Activated CD8-positive, alpha-beta memory T cell treated with anti-CD3 and anti-CD28 coated beads, Interleukin-2, amount 50 U/mL, for 24 hours (primary cell): ENCODE results near the gene MLLT10.
"Not testable (repeated sequence)": the region's sequence is repeated elsewhere in the genome, so short reads cannot be mapped to it uniquely, and the experiment has no call there.

Experiments
- DNase-seq: peaks from one replicate; pipeline ENCODE4 v3.0.0-alpha.2; 2020; ENCODE audit errors: extremely low read depth

Gene MLLT10

DNA sequence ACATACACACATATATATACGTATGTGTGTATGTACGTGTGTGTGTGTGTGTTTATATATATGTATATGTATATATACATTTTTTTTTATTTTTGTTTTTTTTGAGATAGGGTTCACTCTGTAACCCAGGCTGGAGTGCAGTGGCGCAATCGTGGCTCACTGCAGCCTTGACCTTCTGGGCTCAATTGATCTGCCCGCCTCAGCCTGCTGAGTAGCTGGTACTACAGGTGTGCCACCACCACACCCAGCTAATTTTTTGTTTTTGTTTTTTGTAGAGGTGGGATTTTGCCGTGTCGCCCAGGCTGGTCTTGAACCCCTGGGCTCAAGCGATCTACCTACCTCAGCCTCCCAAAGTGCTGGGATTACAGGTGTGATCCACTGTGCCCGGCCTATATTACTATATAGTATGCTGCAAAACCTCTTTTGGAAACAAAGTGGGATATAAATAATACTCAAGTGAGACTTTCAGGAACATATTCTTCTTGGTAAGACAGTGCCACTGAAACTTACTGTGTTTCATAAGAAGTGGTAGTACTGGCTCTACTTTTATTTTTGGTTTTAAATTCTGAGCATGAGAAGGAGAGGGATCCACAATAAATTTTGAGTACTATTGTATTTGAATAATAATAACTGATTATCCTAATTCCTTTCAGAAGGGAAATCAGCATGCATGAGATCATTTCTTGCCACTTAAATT, 51.0 kb downstream of the MLLT10 start:
- no peak for DNase-seq

DNA sequence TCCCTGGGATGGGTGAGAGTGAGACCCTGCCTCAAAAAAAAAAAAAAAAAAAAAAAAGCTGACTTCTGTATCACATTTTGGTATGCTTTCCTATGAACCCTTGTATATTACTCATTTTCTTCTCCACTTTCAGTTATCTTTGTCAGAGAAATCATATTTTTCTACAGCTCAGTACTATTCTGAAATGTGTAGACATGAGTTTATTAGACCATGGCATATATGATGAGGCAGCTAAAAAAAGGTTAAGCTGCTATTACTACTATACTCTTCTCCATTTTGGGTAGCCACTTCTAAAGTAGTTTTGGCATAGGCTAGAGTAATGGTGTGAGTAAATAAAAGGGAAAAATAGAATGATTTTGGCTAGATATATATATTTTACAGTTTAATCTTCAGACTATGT, 53.4 kb downstream of the MLLT10 start:
- no peak for DNase-seq

DNA sequence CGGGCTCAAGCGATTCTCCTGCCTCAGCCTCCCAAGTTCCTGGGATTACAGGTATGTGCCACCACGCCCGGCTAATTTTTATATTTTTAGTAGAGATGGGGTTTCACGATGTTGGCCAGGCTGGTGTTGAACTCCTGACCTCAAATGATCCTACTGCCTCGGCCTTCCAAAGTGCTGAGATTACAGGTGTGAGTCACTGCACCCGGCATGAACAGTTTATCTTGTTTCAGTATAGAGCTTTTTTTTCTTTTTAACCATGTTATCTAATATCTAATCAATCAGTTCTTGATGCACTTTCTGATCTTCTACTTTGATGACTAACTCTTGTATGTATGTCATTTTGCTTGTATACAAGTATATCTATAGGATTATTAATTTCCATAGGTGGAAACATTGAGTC, 54.1 kb downstream of the MLLT10 start:
- not testable (repeated sequence) for DNase-seq

DNA sequence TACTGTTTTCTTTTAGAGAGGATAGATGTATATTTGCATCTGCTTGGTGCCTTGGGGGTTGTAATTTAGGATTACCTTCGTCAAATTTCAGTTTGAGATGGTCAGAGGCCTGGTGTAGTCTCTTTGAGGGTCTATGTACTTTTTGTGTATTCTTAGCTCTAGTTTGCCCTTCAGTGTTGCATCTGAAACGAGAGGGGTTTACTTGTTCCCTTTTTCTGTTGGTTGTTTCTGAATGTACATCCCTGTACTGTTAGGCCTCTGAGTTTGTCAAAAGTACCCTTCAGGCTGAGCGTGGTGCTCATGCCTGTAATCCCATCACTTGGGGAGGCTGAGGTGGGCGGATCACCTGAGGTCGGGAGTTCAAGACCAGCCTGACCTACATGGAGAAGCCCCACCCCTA, 60.0 kb downstream of the MLLT10 start:
- DNase-seq = no peak

DNA sequence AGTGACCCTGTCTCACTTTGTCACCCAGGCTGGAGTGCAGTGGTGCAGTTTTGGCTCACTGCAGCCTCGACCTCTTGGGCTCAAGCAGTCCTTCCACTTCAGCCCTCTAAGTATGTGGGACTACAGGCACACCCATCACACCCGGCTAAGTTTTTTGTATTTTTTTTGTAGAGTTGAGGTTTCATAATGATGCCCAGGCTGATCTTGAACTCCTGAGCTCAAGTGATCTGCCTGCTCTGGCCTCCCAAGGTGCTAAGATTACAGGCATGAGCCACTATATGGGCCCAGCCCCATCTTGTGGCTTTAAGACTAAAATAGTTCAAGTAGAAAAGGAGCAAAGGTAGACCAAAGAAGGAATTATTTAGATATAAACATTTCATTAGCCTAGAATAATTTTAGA, 65.5 kb downstream of the MLLT10 start:
- no peak for DNase-seq

DNA sequence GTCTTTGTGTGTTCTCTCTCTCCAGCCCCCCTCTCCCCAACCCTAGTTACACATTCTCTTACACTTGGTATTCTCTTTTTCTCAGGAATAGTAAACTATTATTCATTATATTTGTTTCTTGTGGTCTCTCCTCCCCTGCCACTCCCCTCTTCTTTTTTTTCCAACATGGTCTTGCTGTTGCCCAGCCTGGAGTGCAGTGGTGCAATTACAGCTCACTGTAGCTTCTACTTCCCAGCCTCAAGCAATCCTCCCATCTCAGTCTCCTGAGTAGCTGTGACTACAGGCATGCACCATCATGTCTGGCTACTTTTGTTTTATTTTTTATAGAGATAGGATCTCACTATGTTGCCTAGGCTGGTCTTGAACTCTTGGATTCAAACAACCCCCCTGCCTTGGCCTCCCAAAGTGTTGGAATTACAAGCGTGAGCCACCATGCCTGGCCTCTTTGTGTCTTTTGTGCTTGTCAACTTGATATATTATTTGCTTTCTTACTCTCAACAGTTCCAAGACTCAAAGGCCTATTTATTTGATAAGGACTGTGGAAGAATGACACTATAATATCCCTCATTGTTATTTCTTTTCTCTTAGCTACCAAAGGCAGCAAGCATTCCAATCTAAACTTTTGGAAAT, 66.9 kb downstream of the MLLT10 start:
- DNase-seq = no peak

DNA sequence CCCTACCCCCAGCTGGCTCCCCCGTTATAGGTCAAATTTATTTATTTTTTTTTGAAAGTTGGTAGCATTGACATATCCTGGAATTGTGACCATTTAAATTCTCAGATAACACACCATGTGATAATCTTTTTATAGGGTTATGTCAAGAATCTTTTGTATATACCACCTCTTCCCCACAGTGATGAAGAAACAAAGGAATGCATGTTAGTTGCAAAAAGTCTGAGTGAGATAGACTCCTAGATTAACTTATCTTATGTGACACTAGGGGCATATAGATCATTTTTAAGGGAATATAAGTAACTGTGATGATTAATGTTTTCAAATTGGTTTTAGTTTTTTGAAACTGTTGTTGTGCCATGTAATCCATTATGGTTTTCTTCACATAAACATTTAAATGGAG, 68.3 kb downstream of the MLLT10 start:
- DNase-seq = no peak

DNA sequence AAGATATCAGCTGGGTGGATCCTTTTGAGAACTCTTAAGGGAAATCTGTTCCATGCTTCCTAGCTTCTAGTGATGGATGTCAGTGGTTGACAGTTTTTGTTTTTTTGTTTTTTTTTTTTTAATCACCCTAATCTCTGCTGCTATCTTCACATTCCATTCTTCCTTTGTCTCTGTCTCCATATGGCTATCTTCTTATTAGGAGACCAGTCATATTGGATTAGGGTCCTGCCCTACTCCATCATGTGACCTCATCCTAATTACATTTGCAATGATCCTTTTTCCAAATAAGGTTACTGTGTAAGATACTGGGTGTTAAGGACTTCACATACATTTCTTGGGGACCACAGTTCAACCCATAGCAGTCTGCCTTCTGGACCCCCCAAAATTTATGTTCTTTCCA, 69.7 kb downstream of the MLLT10 start:
- no peak for DNase-seq

DNA sequence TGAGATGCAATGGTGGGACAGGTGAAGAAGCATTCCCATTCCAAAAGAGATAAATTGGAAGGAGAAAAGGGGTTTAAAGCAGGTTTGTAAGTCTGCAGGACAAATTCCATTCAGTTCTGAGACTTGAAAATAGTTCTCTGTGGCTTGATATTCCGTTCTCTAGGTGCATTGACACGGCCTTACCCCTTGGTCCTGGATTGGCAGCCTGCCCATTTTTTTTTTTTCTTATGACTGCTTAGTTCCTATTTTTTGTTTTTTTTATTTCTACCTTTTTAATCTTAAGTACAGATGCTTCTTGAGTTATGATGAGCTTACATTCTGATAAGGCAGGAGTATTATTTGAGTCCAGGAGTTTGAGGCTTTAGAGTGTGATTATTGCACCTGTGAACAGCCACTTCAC, 70.6 kb downstream of the MLLT10 start:
- no peak for DNase-seq

DNA sequence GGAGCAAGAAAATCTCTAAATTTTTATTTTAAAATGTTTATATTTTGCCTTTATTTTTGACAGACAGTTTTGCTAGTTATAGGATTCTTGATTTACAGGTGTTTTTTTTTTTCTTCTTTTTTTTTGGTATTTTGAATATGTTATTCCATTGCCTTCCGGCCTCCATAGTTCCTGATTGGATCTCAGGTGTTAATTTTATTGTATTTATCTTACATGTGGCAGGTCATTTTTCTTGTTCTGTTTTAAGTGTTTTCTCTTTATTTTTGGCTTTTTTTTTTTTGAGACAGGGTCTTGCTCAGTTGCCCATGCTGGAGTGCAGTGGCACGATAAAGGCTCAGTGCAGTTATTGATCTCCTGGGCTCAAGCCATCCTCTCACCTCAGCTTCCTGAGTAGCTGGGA, 73.9 kb downstream of the MLLT10 start:
- no peak for DNase-seq

DNA sequence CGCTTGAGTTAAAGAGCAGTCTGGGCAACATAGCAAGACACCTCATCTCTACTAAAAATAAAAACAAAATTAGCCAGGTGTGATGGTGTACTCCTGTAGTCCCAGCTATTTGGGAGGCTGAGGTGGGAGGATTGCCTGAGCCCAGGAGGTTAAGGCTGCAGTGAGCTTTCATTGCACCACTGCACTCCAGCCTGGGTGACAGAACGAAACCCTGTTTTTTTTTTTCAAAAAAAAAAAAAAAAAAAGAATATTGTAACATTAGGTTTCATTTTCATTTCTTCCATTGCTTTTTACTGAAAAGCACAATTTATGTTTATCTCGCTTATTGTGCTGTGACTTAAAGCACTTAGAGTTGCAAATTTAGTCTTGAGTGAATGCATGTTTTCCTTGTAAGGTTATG, 80.0 kb downstream of the MLLT10 start:
- DNase-seq = no peak

DNA sequence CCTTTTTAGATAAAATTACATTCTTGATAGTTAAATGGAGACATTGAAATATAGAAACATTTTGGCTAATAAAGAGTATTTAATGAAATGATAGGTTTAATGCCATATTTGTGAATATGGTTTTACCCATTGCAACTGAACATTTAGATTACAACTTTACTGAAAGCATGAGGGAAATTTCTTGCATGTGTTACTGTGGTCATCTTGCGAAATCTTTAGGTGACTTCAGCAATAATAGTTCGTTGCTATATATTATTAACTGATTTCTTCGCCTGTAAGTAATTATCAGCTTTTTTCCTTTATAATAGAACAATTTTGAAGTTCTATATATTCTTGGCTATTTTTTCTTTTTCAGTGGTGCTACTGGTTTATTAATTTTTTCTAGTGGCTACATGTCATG, 83.2 kb downstream of the MLLT10 start:
- DNase-seq = no peak

DNA sequence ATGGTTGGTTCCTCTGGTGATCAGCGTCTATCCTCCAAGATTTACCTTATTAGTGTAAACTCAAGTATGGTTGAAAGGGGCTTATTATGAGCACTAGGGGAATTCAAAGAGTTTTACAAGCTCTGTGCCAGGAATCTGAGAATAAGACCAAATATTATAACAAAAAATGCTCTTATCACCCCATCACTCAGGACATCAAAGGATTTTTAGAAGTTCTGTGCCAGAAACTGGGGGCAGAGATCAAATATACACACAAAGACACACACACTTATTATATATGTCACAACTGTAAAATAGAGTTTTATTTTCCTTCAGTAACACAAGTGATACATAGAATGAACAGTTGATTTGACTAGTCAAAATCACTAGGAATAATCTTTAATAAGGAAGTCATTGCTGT, 89.3 kb downstream of the MLLT10 start:
- DNase-seq = no peak

DNA sequence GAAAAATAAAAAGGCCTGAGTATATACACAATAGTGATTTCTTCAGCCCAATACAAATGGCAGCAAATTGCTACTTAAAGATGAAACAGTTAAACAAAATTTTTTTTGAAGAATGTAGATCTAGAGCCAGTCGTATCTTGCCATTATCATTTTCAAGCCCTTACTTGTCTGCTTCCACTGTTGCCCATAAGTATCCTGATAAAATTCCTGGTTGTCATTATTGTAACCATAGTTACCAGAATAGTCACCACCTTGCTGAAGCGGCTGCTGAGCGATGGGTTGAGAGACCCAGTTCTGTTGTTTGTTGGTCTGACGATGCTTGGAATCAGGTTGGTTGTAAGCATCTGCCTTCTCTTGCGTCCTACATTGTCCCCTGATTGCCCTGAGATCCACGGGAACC, 90.4 kb downstream of the MLLT10 start:
- not testable (repeated sequence) for DNase-seq

DNA sequence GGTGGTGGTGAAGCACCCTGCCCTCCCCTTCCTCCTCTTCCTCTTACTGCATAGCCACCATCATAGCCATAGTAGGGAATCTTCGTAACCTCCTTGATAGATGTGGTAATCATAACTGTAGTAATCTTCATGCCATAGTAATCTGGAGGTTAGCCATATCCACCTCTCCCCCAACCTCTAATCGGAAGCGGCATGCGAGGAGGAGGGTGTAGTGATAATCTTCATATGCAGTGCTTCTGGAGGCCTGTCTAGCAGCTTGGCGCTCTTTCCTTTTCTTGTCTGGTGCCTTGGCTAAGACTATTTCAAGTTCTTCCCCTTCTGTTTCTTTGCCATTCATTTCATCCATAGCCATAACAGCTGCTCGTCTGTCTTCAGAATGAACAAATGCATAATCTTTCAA, 90.9 kb downstream of the MLLT10 start:
- DNase-seq = no peak

DNA sequence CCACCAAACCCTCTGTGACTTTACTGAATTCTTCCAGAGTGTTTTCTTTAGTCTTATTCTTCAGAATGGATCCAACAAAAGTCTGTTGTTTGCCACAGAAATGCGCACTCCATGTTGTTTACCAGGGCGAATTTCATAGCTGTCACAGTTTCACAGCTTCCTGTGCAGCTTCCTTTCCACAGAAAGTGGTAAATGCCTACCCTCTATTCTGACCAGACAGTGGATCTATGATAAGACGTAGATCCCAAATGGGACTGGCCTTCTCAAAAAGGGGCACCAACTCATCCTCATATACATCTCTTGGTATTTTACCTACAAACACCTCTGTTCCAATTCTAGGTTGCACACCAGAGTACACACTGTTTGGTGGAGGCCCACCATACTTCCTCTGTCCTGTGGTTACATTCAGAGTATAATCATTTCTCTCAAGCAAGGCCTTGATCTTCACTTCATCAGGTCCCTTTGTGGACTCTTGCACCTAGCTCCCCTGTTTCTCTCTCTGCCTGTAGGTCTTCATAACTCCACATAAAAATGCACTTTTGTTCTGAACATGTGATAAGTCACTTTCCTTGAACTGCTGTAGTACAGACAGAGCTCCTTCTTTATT, 91.7 kb downstream of the MLLT10 start:
- DNase-seq = no peak

DNA sequence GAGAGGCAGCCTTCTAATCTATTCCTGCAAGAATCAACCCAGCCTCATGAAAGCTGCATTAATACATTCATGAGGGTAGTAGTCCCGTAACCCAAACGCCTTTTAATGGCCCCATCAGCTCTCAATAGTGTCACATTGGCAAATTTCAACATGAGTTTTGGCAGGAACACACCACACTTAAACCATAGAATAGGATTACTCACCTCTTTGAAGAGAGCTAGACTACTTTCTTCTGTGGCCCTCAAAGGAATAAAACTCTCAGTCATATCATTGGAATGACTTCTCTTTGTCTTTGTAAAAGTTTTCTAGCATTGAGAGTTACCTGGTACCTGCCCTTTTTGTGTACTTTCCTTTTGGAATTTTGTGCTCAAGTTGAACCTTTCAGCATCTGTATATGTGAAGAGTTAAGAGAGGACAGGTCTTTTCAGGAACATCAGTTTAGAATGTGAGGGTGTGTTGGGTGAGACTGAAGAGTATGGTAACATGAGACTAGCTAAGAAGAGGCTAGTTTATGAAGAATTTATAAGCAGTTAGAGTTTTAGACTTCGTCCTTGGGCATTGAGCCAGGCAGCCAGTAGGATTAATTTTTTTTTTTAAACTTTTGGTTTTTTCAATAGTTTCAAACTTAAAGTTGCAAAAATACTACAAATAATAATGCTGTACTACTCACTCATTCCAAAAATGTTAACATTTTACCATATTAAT, 92.6 kb downstream of the MLLT10 start:
- DNase-seq = no peak

DNA sequence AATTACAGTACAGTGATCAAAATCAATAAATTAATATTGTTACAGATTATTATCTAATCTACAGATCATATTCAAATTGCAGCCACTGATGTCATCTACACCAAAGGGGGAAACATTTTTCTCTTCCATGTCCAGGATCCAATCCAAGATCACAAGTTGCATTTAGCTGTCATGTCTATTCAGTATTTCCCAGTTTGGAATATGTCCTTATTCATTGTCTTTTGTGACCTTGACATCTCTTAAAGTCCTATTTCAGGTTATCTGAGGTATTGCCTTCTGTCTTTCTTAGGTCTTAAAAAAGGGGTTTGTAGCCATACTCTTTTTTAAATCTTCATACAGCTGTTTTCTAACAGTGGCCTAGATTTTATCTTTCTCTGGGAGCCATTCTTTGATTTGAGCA, 93.3 kb downstream of the MLLT10 start:
- DNase-seq = no peak

DNA sequence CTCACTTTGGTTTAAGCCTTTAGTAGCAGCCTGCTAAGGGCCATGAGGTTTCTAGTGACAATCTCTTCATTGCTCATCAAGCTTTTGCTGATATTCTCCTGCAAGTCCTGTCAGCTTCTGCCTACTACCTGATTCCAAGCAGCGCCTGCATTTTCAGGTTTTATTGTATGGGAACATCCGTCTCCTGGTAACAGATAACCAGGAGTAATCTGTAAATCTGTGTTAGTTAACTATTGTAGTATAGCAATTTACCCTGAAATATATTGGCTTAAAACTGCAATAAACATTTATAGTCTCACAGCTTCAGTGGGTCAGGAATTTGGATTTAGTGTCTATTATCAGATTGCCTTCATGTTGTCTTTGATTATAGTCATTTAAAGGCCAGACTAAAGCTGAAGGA, 94.0 kb downstream of the MLLT10 start:
- no peak for DNase-seq

DNA sequence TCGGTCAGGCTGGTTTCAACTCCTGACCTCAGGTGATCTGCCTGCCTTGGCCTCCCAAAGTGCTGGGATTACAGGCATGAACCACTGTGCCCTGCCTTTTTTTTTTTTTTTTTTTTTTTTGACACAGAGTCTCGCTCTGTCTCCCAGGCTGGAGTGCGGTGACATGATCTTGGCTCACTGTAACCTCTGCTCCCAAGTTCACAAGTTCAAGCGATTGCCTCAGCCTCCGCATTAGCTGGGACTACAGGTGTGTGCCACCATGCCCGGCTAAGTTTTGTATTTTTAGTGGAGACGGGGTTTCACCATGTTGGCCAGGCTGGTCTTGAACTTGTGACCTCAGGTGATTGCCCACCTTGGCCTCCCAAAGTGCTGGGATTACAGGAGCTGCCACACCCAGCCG, 94.6 kb downstream of the MLLT10 start:
- not testable (repeated sequence) for DNase-seq

DNA sequence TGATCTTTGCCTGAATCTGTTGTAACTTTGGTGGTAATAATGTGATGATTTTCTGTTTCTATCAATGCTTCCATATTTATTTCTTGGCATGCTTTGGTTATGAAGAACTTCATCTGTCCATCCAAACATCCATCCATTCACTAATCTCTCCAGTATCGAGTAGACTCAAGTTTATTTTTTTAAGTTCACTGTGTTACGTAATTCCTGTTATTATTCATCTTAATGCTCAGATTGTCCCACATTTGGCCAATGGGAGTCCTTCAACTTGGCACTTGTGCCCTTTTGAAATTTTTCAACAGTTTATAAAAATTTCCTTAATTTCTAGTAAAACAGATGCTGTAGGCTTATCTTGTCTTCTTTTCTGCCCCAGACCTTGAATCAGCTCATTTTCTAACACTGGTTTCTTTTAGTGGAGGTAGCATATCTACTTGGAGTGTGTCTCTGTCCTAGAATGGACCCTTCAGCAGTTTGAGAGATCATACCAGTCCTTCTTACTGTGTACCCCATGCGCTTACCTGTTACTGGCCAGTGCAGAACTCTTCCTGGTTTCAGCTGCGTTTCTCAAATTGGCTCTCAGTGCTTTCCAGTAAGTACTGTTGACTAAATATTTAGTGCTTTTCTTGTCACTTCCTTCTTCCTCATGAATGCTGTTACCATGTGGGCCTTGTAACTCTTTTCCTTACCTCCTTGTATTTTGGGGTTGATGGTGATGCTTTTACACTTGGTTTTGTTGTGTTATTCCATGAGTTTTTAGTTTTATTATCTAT, 100.8 kb downstream of the MLLT10 start:
- no peak for DNase-seq

DNA sequence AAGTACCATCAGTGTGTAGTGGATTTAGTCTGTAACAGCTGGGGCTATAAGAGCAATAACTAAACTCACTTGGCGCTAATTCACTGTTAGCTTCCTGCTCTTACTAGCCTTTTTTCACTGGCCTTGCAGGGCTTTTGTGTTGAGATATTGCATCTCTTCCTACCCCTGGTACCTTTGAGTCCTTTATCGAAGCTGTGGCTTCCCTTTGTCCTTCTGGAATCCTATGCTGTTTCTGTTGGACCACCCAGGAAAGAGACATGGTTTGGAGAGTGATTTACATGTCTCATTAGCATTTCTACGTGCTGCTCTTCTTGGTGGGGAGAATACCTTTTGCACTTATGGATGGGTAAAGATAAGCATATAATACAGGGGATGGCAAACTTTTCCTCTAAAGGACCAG, 103.8 kb downstream of the MLLT10 start:
- no peak for DNase-seq
